Adrenal gland (tissue), 12 donors: Measurements from ENCODE around the gene MCF2L. TPM values are rescaled to one million over a fixed set of nuclear protein-coding genes. Genes with fewer than 3 reads are reported as not detected.

Experiments used
- DNase-seq, 7 donors: peaks; one replicate each; pipeline ENCODE4 v3.0.0-alpha.2; 2019 to 2020
- H3K27ac ChIP-seq, 5 donors: fragments of 200-600 bp; sonication (generic) in 4 of 5; 1 replicate in 3 of 5; 2 replicates in 2 of 5; pipeline versions ENCODE4 v1.5.1 to v1.8.0; 2016 to 2020; ENCODE audit warnings: mild to moderate bottlenecking in 1 of 5
- H3K27me3 ChIP-seq: fragments of 200-600 bp; 2 replicates; pipeline ENCODE4 v1.8.0; 2021
- H3K36me3 ChIP-seq, 2 donors: fragments of 200-600 bp; replicated peaks in 1 of 2; 1 replicate in 1 of 2; 2 replicates in 1 of 2; pipeline versions ENCODE4 v1.5.1 to v1.8.0; 2018 to 2022
- H3K4me1 ChIP-seq, 2 donors: fragments of 200-600 bp; replicated peaks in 1 of 2; 1 replicate in 1 of 2; 2 replicates in 1 of 2; pipeline versions ENCODE4 v1.5.1 to v1.8.0; 2018 to 2021
- H3K4me3 ChIP-seq, 4 donors: fragments of 200-600 bp; sonication (generic) in 3 of 4; one replicate each; pipeline ENCODE4 v1.5.1; 2016 to 2018
- H3K9me3 ChIP-seq, 3 donors: fragments of 200-600 bp; sonication (generic) in 1 of 3; replicated peaks in 1 of 3; 1 replicate in 2 of 3; 2 replicates in 1 of 3; pipeline versions ENCODE4 v1.5.1 to v1.8.0; 2016 to 2021
- CTCF ChIP-seq, 6 experiments: fragments of 450-650 bp in 4 of 6; fragments of 200-600 bp in 2 of 6; sonication (generic) in 1 of 6; IDR thresholded peaks; 1 replicate in 5 of 6; 2 replicates in 1 of 6; pipeline versions ENCODE4 v1.5.1 to v1.8.0; 2016 to 2021; ENCODE audit warnings: antibody characterized with exemption in 6 of 6, mild to moderate bottlenecking in 2 of 6, moderate library complexity in 1 of 6
- POLR2A ChIP-seq, 2 donors: fragments of 450-650 bp; IDR thresholded peaks; one replicate each; pipeline ENCODE4 v1.6.1; 2017; ENCODE audit warnings: antibody characterized with exemption in 2 of 2, mild to moderate bottlenecking in 2 of 2, moderate library complexity in 1 of 2
- WGBS, 4 donors: extraction: QIAGEN DNeasy Blood & Tissue Kit in 2 of 4; methylation state at CpG; one replicate each; pipeline versions ENCODE4 v1.1.5 to v1.1.7; 2013 to 2017; 5-methylcytosine and 5-hydroxymethylcytosine counted together
- intact Hi-C, 2 donors: fragments of 100-400 bp; cut with DNase I; formaldehyde crosslinking; loops; one replicate each; pipeline versions ENCODE4 v1.14.1 to v1.15.0; 2022 to 2023
- polyA plus RNA-seq, 3 donors: library from polyadenylated mRNA; stranded (reverse); fragments of 200-250 nt in 2 of 3; fragments of 350-450 nt in 1 of 3; fragmentation: Illumina TruSeq in 1 of 3; extraction: RNeasy Lipid Tissue Mini Kit (QIAGEN cat#74804) in 1 of 3; gene quantifications; one replicate each; pipeline ENCODE4 v1.2.3, GENCODE V29; 2013 to 2014
- total RNA-seq, 9 donors: library from RNA; depleted of rRNA in 4 of 9; stranded (reverse); fragments of >200 nt in 4 of 9; fragments of 120-200 nt in 1 of 9; fragmentation: NEBNext Ultra II Directional in 1 of 9; extraction: Animal tissue kit (Norgen Biotek cat#: 25700) in 1 of 9; gene quantifications; one replicate each; pipeline versions ENCODE4 v1.1.0 to v1.2.4, GENCODE V29; 2013 to 2023
- donor health status: healthy with polysubstance abuse.
- donor health status: Bipolar disorder and iron deficiency.
- donor health status: DM: yes; HTN: yes; CAD: no.
- donor health status: DM: no; HTN: no; CAD: no.
- donor health status: DM: no; HTN: no; CAD: no.
- donor health status: DM: yes; HTN: yes; CAD: no.

Gene MCF2L
- total and polyA plus RNA-seq, 12 donors: 7.6 to 49.0 (median 15.3) TPM

DNA sequence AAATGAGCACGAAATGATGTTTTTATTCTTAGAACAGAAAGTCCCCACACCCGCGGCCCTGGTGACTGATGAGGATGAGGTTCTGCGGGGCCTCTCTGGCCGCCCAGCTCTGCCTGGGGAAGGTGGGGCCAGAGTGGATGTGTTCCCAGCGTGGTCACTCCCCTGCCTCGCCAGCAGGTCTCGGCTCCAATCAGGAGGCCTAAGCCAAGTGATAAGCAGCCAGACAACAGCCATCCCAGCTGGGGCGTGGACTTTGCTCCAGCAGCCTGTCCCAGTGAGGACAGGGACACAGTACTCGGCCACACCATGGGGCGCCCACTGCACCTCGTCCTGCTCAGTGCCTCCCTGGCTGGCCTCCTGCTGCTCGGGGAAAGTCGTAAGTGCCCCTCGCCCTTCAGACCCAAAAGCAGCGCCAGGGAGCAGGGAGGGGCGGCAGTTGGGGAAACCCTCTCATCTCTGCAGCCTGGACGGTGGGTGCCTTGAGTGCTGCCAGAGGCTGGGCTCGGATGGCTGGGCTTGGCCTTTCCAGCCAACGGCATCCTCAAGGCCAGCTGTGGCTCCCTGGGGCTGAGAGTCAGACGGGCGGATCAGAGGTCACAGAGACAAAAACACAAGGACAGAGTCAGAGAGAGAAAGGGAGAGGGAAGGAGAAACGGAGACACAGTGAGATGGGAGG lies 153.7 kb downstream of the MCF2L start, which contains the start of gene F10:
TSS of gene F10 (plus strand) at position 250 of the 676 bp plus-strand sequence. CDS start at position 307, 57 bp downstream.
- intact Hi-C loops: no loop called here
- TF ChIP-seq POLR2A (IDR thresholded peaks at IDR 0.05): peak in 1 of 2 donors; percentile 7
- peak in 3 of 6 experiments; percentile 12 to 26 (median 21) for TF ChIP-seq CTCF (IDR thresholded peaks at IDR 0.05)
- H3K27ac ChIP-seq: peak within 1 kb of the TSS in 2 of 5 donors; percentile 50 to 54
- H3K36me3 ChIP-seq: no peaks in the 10 kb centered on the region
- H3K4me3 ChIP-seq: peak within 1 kb of the TSS in 1 of 4 donors; percentile 29
- no peaks in the 10 kb centered on the region for H3K27me3 ChIP-seq
- H3K9me3 ChIP-seq: no peaks in the 10 kb centered on the region
- no peaks in the 10 kb centered on the region for H3K4me1 ChIP-seq
- DNase-seq: peak; percentile 35 to 88 (median 67)
- 34 to 47% (median 38%) methylated on average over 15 to 23 of the region's 23 CpGs for WGBS, 4 donors

- H3K9me3 ChIP-seq: no peaks in the 10 kb centered on the region
- intact Hi-C loops: no loop called here
- DNase-seq: peak in 2 of 7 donors; percentile 10 to 48
- H3K4me1 ChIP-seq: no peaks in the 10 kb centered on the region
- no peak overlapping the region for H3K4me3 ChIP-seq
- WGBS, 4 donors: 73 to 81% (median 78%) methylated on average over 22 to 29 of the region's 29 CpGs
- no peaks in the 10 kb centered on the region for H3K36me3 ChIP-seq
- H3K27ac ChIP-seq: peak overlapping the region in 2 of 5 donors; percentile 21 to 50
- H3K27me3 ChIP-seq: no peaks in the 10 kb centered on the region
- TF ChIP-seq CTCF (IDR thresholded peaks at IDR 0.05) (no peak), POLR2A (IDR thresholded peaks at IDR 0.05) (no peak)
Observed at GRCh38 chr13:113123226-113124201, 154.5 kb downstream of the MCF2L start.

DNA sequence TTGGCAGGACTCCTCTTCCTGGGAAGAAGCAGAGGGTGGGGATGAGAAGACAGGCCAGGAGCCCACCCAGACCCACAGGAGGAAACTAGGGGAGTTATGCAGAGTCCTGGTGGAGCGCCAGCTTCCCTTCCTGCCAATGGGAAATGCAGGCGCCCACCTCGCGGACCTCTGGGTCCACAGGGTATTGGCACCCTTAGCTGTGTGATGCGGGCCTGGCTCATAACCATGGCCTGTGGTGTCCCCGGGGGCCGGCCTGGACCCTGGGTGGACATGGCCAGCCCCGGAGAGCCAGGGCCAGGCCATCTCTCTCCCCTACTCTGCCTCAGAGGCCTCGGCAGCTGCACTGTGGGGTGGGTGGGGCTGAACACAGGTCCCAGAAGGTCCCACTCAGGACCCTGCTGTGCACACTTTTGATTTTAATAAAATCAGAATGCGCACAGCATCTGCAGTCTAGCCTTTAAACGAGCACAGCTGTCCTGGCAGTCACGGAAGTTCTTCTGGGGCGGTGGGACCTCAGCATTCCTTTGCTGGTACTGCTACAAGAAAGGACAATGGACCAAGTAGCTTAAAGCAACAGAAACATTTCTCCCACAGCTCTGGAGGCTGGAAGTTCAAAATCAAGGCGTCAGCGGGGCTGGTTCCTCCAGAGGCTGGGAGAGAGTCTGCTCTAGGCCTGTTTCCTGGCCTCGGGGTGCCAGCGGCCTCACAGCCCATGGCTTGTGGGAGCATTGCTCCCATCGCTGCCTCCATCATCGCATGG lies 155.4 kb downstream of the MCF2L start:
- 93 to 98% (median 96%) methylated on average over 9 to 19 of the region's 19 CpGs for WGBS, 4 donors
- intact Hi-C loops: no loop called here
- H3K4me3 ChIP-seq: no peak overlapping the region
- no peaks in the 10 kb centered on the region for H3K9me3 ChIP-seq
- H3K27ac ChIP-seq: no peak overlapping the region
- peak in 2 of 7 donors; percentile 7 to 42 for DNase-seq
- TF ChIP-seq POLR2A (IDR thresholded peaks at IDR 0.05) (no peak), CTCF (IDR thresholded peaks at IDR 0.05) (no peak)
- no peaks in the 10 kb centered on the region for H3K36me3 ChIP-seq
- H3K4me1 ChIP-seq: no peaks in the 10 kb centered on the region
- no peaks in the 10 kb centered on the region for H3K27me3 ChIP-seq
